GM12878 (cell line): ENCODE data around the gene EPS8. TPM values are rescaled to one million over a fixed set of nuclear protein-coding genes. Genes with fewer than 3 reads are reported as not detected.

Source experiments
- ATAC-seq: fragments of 200-7000 bp; cut with Tn5 transposase; 3 replicates; pipeline ENCODE4 v1.9.1; 2020; ENCODE audit warnings: mild to moderate bottlenecking, moderate library complexity
- BruUV-seq: library from RNA; stranded (reverse); fragments of 400-500 nt; replicated peaks from 2 replicates; lab custom pipeline; 2021; lab: Mats Ljungman, UMichigan
- CTCF ChIA-PET: fragments of 300-600 bp; sonication (Branson Sonifier 250); formaldehyde crosslinking; extraction: SDS; loops from one replicate; lab custom pipeline; 2021; ENCODE audit warnings: inconsistent platforms; lab: Yijun Ruan, JAX
- POLR2A ChIA-PET: fragments of 350-600 bp; formaldehyde crosslinking; extraction: SDS; loops from one replicate; lab custom pipeline; 2021; ENCODE audit warnings: inconsistent platforms; lab: Charles Lee
- RAD21 ChIA-PET: fragments of 300-600 bp; sonication (Branson Sonifier 250); formaldehyde crosslinking; loops from one replicate; lab custom pipeline; 2023; ENCODE audit warnings: antibody characterized with exemption; ENCODE audit not compliant: unreplicated experiment; lab: Charles Lee
- SMC1A ChIA-PET: fragments of 300-600 bp; sonication (Branson Sonifier 250); formaldehyde crosslinking; loops from one replicate; lab custom pipeline; 2023; ENCODE audit not compliant: unreplicated experiment, uncharacterized antibody; lab: Charles Lee
- DNase-seq: peaks from one replicate; pipeline ENCODE4 v3.0.0-alpha.2; 2011; ENCODE audit warnings: low read depth, low spot score
- FAIRE-seq: peaks from 3 replicates; lab custom pipeline; 2011; peaks lifted over from hg19 to GRCh38; lab: Jason Lieb, UNC
- H2AFZ ChIP-seq: 2 replicates; pipeline ENCODE4 v1.6.0; 2011; ENCODE audit warnings: low read depth, low read length, control low read depth; ENCODE audit not compliant: control insufficient read depth
- H3K27ac ChIP-seq: 2 replicates; pipeline ENCODE4 v1.5.1; 2011; ENCODE audit warnings: control low read depth; ENCODE audit not compliant: control insufficient read depth, insufficient read depth
- H3K27me3 ChIP-seq, 2 experiments: replicated peaks in 1 of 2; 2 replicates each; pipeline versions ENCODE4 v1.6.0 to v1.6.1; 2011; ENCODE audit warnings: low read length in 1 of 2; ENCODE audit not compliant: control insufficient read depth in 2 of 2, insufficient read depth in 2 of 2
- H3K36me3 ChIP-seq, 2 experiments: 2 replicates each; pipeline ENCODE4 v1.5.1; 2011; ENCODE audit warnings: low read length in 1 of 2; ENCODE audit not compliant: control insufficient read depth in 2 of 2, insufficient read depth in 2 of 2
- H3K4me1 ChIP-seq: 2 replicates; pipeline ENCODE4 v1.6.1; 2011; ENCODE audit warnings: mild to moderate bottlenecking, low read length, moderate library complexity, mixed read lengths; ENCODE audit not compliant: control insufficient read depth, insufficient read depth
- H3K4me2 ChIP-seq: 2 replicates; pipeline ENCODE4 v1.6.0; 2011; ENCODE audit warnings: control low read depth; ENCODE audit not compliant: control insufficient read depth, insufficient read depth
- H3K4me3 ChIP-seq: fragments of 200-600 bp; sonication (generic); 2 replicates; pipeline ENCODE4 v1.5.1; 2016
- H3K79me2 ChIP-seq: 2 replicates; pipeline ENCODE4 v1.6.0; 2011; ENCODE audit warnings: low read length; ENCODE audit not compliant: control insufficient read depth, insufficient read depth
- H3K9ac ChIP-seq: 2 replicates; pipeline ENCODE4 v1.8.0; 2011; ENCODE audit warnings: low read length, control low read depth, mixed read lengths; ENCODE audit not compliant: control insufficient read depth, insufficient read depth
- H3K9me3 ChIP-seq: replicated peaks from 3 replicates; pipeline ENCODE4 v1.5.1; 2011; ENCODE audit warnings: mild to moderate bottlenecking, low read length; ENCODE audit not compliant: control insufficient read depth, insufficient read depth
- H4K20me1 ChIP-seq: 2 replicates; pipeline ENCODE4 v1.6.0; 2011; ENCODE audit not compliant: control insufficient read depth, insufficient read depth
- ATF2 ChIP-seq: IDR thresholded peaks from 2 replicates; pipeline ENCODE4 v1.6.1; 2012; ENCODE audit warnings: low read length, inconsistent platforms
- ATF3 ChIP-seq: IDR thresholded peaks from 2 replicates; pipeline ENCODE4 v1.6.1; 2011; ENCODE audit warnings: low read depth, mild to moderate bottlenecking, low read length, moderate library complexity, borderline replicate concordance; ENCODE audit errors: extremely low read depth
- BCL11A ChIP-seq: IDR thresholded peaks from 2 replicates; pipeline ENCODE4 v1.6.1; 2011; ENCODE audit warnings: low read depth, low read length
- BHLHE40 ChIP-seq, 2 experiments: fragments of 450-650 bp in 1 of 2; IDR thresholded peaks; 2 replicates each; pipeline ENCODE4 v1.6.1; 2011 to 2017; ENCODE audit warnings: low read depth in 2 of 2, borderline replicate concordance in 1 of 2, improper control_type of control experiment in 1 of 2, low read length in 1 of 2, mild to moderate bottlenecking in 1 of 2
- EGR1 ChIP-seq, 2 experiments: IDR thresholded peaks; 1 replicate in 1 of 2; 2 replicates in 1 of 2; pipeline ENCODE4 v1.6.1; 2011 to 2012; ENCODE audit warnings: low read depth in 2 of 2, low read length in 2 of 2, borderline replicate concordance in 1 of 2, mild to moderate bottlenecking in 1 of 2, moderate library complexity in 1 of 2
- ELK1 ChIP-seq: IDR thresholded peaks from 2 replicates; pipeline ENCODE4 v1.6.1; 2012; ENCODE audit warnings: low read depth, low read length, improper control_type of control experiment
- FOXK2 ChIP-seq: fragments of 450-650 bp; IDR thresholded peaks from 2 replicates; pipeline ENCODE4 v1.6.1; 2017; ENCODE audit warnings: mild to moderate bottlenecking, moderate library complexity
- IRF3 ChIP-seq: fragments of 450-650 bp; IDR thresholded peaks from 2 replicates; pipeline ENCODE4 v1.6.1; 2014; ENCODE audit warnings: mild to moderate bottlenecking
- LARP7 ChIP-seq: fragments of 450-650 bp; IDR thresholded peaks from 2 replicates; pipeline ENCODE4 v1.6.1; 2017; ENCODE audit warnings: mild to moderate bottlenecking
- MXI1 ChIP-seq: fragments of 150-350 bp; IDR thresholded peaks from 2 replicates; pipeline ENCODE4 v1.6.1; 2011; ENCODE audit warnings: low read depth, mild to moderate bottlenecking, inconsistent platforms, low read length, improper control_type of control experiment
- RELA ChIP-seq: fragments of 450-650 bp; IDR thresholded peaks from 2 replicates; pipeline ENCODE4 v1.8.0; 2014; ENCODE audit warnings: borderline replicate concordance; ENCODE audit not compliant: partially characterized antibody
- SIX5 ChIP-seq: IDR thresholded peaks from 2 replicates; pipeline ENCODE4 v1.6.1; 2011; ENCODE audit warnings: mild to moderate bottlenecking, low read depth, low read length, moderate library complexity; ENCODE audit not compliant: severe bottlenecking
- ZNF207 ChIP-seq: fragments of 450-650 bp; IDR thresholded peaks from 2 replicates; pipeline ENCODE4 v1.6.1; 2014; ENCODE audit warnings: antibody characterized with exemption, mild to moderate bottlenecking, borderline replicate concordance
- WGBS: methylation state at CpG from one replicate; pipeline ENCODE4 v1.1.6; 2016; ENCODE audit warnings: low lambda C conversion rate; ENCODE audit not compliant: insufficient replicate concordance, insufficient coverage; ENCODE audit errors: missing lambda C conversion rate; 5-methylcytosine and 5-hydroxymethylcytosine counted together
- in situ Hi-C: fragments of 300-500 bp; cut with MboI; formaldehyde crosslinking; loops from 9 replicates; pipeline ENCODE4 v1.14.3; 2018; ENCODE audit warnings: mixed read lengths
- intact Hi-C: fragments of 100-400 bp; cut with micrococcal nuclease; formaldehyde crosslinking; loops from one replicate; pipeline ENCODE4 v1.14.2; 2022; ENCODE audit not compliant: unreplicated experiment
- polyA plus RNA-seq, 11 experiments: library from polyadenylated mRNA; depleted of rRNA in 4 of 11; unstranded in 6 of 11; stranded (reverse) in 5 of 11; fragments of >200 nt; fragmentation: Nextera tagmentation in 4 of 11; fragmentation: Illumina TruSeq in 1 of 11; extraction: Ambion mirVana in 4 of 11; extraction: Trizol in 1 of 11; gene quantifications; 1 replicate in 1 of 11; 2 replicates in 10 of 11; pipeline versions ENCODE4 v1.2.1 to v1.2.3, GENCODE V29; 2011 to 2016; ENCODE audit warnings: inconsistent platforms in 2 of 11, missing spikeins in 2 of 11, low read depth in 1 of 11
- total RNA-seq, 4 experiments: library from RNA; depleted of rRNA in 3 of 4; stranded (reverse); fragments of >200 nt in 3 of 4; fragmentation: Illumina TruSeq in 1 of 4; extraction: Trizol in 1 of 4; gene quantifications; 2 replicates each; pipeline versions ENCODE4 v1.2.1 to v1.2.3, GENCODE V29; 2013 to 2021

Gene EPS8
- total and polyA plus RNA-seq, 10 of the 15 experiments (the other 5 are each of a cell fraction or from before 2014, with no cell fraction given): 1.3 to 127 (median 3.4) TPM

GRCh38 chr12:15597125-15597830, 191.9 kb downstream of the EPS8 start:
- Histone ChIP-seq H3K27me3 (no peaks in the 10 kb centered on the region; a peak in 1 of 4 replicates), H3K9me3 (no peaks in the 10 kb centered on the region), H3K79me2 (no peaks in the 10 kb centered on the region), H3K4me1 (no peaks in the 10 kb centered on the region), H3K27ac (no peak overlapping the region), H3K9ac (no peak overlapping the region), H2AFZ (no peak overlapping the region), H3K4me3 (no peak overlapping the region), H3K36me3 (no peaks in the 10 kb centered on the region), H4K20me1 (no peaks in the 10 kb centered on the region), H3K4me2 (no peak overlapping the region)
- FAIRE-seq: no peak
- no peak for ATAC-seq
- 57% methylated on average over 5 of the region's 5 CpGs for WGBS
- TF ChIP-seq SIX5 (no peak), BHLHE40 (IDR thresholded peaks at IDR 0.05; ENCODE audit: borderline replicate concordance in 1 of 2, low read depth in 2 of 2, low read length in 1 of 2) (no peak), IRF3 (no peak), ATF3 (no peak), FOXK2 (no peak), RELA (no peak), EGR1 (IDR thresholded peaks at IDR 0.05; ENCODE audit: borderline replicate concordance in 1 of 2, low read depth in 2 of 2, low read length in 2 of 2) (no peak), ATF2 (no peak), ELK1 (no peak), ZNF207 (no peak), BCL11A (no peak), MXI1 (no peak), LARP7 (no peak)
- BruUV-seq: no TSS peak
- ChIA-PET POLR2A (interaction anchor here (1.0 kb wide), 1 partner anchor 38 kb away, joined by 3 read pairs; no protein-coding TSS in a partner anchor), SMC1A (interaction anchor here (0.6 to 2.2 kb wide), 13 partner anchors 11 to 261 kb away, joined by 3 to 15 read pairs (median 4); no protein-coding TSS in a partner anchor), RAD21 (interaction anchor here (1.0 to 1.2 kb wide), 2 partner anchors 251 to 258 kb away, joined by 3 read pairs; no protein-coding TSS in a partner anchor), CTCF (interaction anchor here (0.7 to 2.0 kb wide), 5 partner anchors 11 to 261 kb away, joined by 3 to 10 read pairs (median 4); no protein-coding TSS in a partner anchor)
- intact Hi-C loops (no loop called here), in situ Hi-C loops (loop anchor here (5.0 kb wide), 1 partner anchor 255 kb away; no protein-coding TSS in a partner anchor)
- no peak for DNase-seq
